Right lobe of liver (tissue), 6 donors: ENCODE results near the gene SVEP1. TPM values are rescaled to one million over a fixed set of nuclear protein-coding genes. Genes with fewer than 3 reads are reported as not detected.
A peak's percentile ranks its signal among the peaks of the same experiment; 100 is the strongest.

ENCODE experiments used
- ATAC-seq, 4 donors: fragments of 200-7000 bp; cut with Tn5 transposase; one replicate each; pipeline ENCODE4 v1.9.1; 2020; ENCODE audit warnings: mild to moderate bottlenecking in 4 of 4, moderate library complexity in 4 of 4
- DNase-seq, 3 donors: peaks; one replicate each; pipeline ENCODE4 v3.0.0-alpha.2; 2020
- H3K27ac ChIP-seq, 3 donors: fragments of 200-600 bp; one replicate each; pipeline ENCODE4 v1.8.0; 2022
- H3K27me3 ChIP-seq, 2 donors: fragments of 200-600 bp; one replicate each; pipeline ENCODE4 v1.8.0; 2022
- H3K36me3 ChIP-seq, 4 donors: fragments of 200-600 bp; sonication (generic) in 1 of 4; one replicate each; pipeline versions ENCODE4 v1.5.1 to v1.8.0; 2017 to 2022; ENCODE audit warnings: control low read depth in 1 of 4
- H3K4me1 ChIP-seq, 4 donors: fragments of 200-600 bp; sonication (generic) in 1 of 4; one replicate each; pipeline versions ENCODE4 v1.5.1 to v1.8.0; 2017 to 2022; ENCODE audit warnings: control low read depth in 1 of 4
- H3K4me3 ChIP-seq, 3 donors: fragments of 200-600 bp; one replicate each; pipeline ENCODE4 v1.8.0; 2022
- H3K9me3 ChIP-seq, 4 donors: fragments of 200-600 bp; sonication (generic) in 1 of 4; one replicate each; pipeline versions ENCODE4 v1.5.1 to v1.8.0; 2017 to 2022; ENCODE audit warnings: control low read depth in 1 of 4
- POLR2A ChIP-seq: fragments of 450-650 bp; IDR thresholded peaks from one replicate; pipeline ENCODE4 v1.6.1; 2017; ENCODE audit warnings: antibody characterized with exemption, mild to moderate bottlenecking
- WGBS: methylation state at CpG from one replicate; pipeline ENCODE4 v1.1.6; 2018; ENCODE audit warnings: low coverage, low lambda C conversion rate; ENCODE audit not compliant: insufficient coverage; ENCODE audit errors: missing lambda C conversion rate; 5-methylcytosine and 5-hydroxymethylcytosine counted together
- intact Hi-C, 2 donors: fragments of 100-400 bp; cut with DNase I; formaldehyde crosslinking; loops; one replicate each; pipeline versions ENCODE4 v1.11.2 to v1.14.1; 2022
- total RNA-seq, 6 experiments: library from RNA; depleted of rRNA in 2 of 6; stranded (reverse); fragments of >200 nt in 2 of 6; fragmentation: NEBNext Ultra II Directional in 3 of 6; extraction: Animal tissue kit (Norgen Biotek cat#: 25700) in 3 of 6; gene quantifications; one replicate each; pipeline versions ENCODE4 v1.1.0 to v1.2.4, GENCODE V29; 2016 to 2023
- TF ChIP-seq, protein P1 (sequence below), 4 donors: fragments of 200-600 bp in 3 of 4; fragments of 450-650 bp in 1 of 4; IDR thresholded peaks; one replicate each; pipeline versions ENCODE4 v1.5.1 to v1.8.0; 2016 to 2022; ENCODE audit warnings: antibody characterized with exemption in 4 of 4, mild to moderate bottlenecking in 2 of 4
- donor health status: DM: no; HTN: yes; CAD: no.
- donor health status: DM: no; HTN: no; CAD: no.
- donor health status: DM: no; HTN: no; CAD: no.
- donor health status: DM: no; HTN: yes; CAD: no.
- donor health status: DM: no; HTN: yes; CAD: no.

Gene SVEP1
- total RNA-seq, 6 experiments from 2014 or later: 1.6 to 7.8 (median 4.6) TPM

- TF ChIP-seq, protein P1, sequence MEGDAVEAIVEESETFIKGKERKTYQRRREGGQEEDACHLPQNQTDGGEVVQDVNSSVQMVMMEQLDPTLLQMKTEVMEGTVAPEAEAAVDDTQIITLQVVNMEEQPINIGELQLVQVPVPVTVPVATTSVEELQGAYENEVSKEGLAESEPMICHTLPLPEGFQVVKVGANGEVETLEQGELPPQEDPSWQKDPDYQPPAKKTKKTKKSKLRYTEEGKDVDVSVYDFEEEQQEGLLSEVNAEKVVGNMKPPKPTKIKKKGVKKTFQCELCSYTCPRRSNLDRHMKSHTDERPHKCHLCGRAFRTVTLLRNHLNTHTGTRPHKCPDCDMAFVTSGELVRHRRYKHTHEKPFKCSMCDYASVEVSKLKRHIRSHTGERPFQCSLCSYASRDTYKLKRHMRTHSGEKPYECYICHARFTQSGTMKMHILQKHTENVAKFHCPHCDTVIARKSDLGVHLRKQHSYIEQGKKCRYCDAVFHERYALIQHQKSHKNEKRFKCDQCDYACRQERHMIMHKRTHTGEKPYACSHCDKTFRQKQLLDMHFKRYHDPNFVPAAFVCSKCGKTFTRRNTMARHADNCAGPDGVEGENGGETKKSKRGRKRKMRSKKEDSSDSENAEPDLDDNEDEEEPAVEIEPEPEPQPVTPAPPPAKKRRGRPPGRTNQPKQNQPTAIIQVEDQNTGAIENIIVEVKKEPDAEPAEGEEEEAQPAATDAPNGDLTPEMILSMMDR (IDR thresholded peaks at IDR 0.05): no peak
- TF ChIP-seq POLR2A: no peak
- ATAC-seq (no peak), DNase-seq (no peak)
- no peaks in the 10 kb centered on the region for H3K36me3 ChIP-seq
- 75% methylated on average over 4 of the region's 4 CpGs for WGBS
- H3K9me3 ChIP-seq: no peaks in the 10 kb centered on the region
- no peak overlapping the region for H3K27ac ChIP-seq
- H3K4me1 ChIP-seq: no peaks in the 10 kb centered on the region
- intact Hi-C loops: no loop called here
- no peaks in the 10 kb centered on the region for H3K27me3 ChIP-seq
- H3K4me3 ChIP-seq: no peak overlapping the region
These were observed 222.7 kb downstream of the SVEP1 start for GRCh38 chr9:110356639-110357395.

DNA sequence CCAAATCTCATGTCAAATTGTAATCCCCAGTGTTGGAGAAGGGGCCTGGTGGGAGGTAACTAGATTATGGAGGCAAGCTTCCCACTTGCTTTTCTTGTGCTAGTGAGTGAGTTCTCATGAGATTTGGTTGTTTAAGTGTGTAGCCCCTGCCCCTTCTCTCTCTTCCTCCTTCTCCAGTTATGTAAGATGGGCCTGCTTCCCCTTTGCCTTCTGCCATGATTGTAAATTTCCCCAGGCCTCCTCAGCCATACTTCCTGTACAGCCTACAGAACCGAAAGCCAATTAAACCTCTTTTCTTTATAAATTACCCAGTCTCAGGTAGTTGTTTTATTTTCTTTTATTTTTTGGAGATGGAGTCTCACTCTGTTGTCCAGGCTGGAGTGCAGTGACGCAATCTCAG is 223.6 kb downstream of the SVEP1 start:
- intact Hi-C loops: no loop called here
- 76% methylated on average over 2 of the region's 2 CpGs for WGBS
- Histone ChIP-seq H3K4me1 (no peaks in the 10 kb centered on the region), H3K27me3 (no peaks in the 10 kb centered on the region), H3K36me3 (no peaks in the 10 kb centered on the region), H3K27ac (no peak overlapping the region), H3K4me3 (no peak overlapping the region), H3K9me3 (no peaks in the 10 kb centered on the region)
- ATAC-seq (no peak), DNase-seq (no peak)
- TF ChIP-seq, protein P1 (IDR thresholded peaks at IDR 0.05): no peak
- TF ChIP-seq POLR2A: no peak

GRCh38 chr9:110351009-110351467 is 228.5 kb downstream of the SVEP1 start:
- H3K36me3 ChIP-seq: no peaks in the 10 kb centered on the region
- no peaks in the 10 kb centered on the region for H3K27me3 ChIP-seq
- H3K27ac ChIP-seq: no peak overlapping the region
- intact Hi-C loops: no loop called here
- ATAC-seq: peak in 1 of 4 donors; percentile 39
- TF ChIP-seq, protein P1 (IDR thresholded peaks at IDR 0.05): no peak
- no peak for TF ChIP-seq POLR2A
- 60% methylated on average over 1 of the region's 1 CpG for WGBS
- no peaks in the 10 kb centered on the region for H3K4me1 ChIP-seq
- no peak for DNase-seq
- H3K9me3 ChIP-seq: no peaks in the 10 kb centered on the region
- no peak overlapping the region for H3K4me3 ChIP-seq

DNA sequence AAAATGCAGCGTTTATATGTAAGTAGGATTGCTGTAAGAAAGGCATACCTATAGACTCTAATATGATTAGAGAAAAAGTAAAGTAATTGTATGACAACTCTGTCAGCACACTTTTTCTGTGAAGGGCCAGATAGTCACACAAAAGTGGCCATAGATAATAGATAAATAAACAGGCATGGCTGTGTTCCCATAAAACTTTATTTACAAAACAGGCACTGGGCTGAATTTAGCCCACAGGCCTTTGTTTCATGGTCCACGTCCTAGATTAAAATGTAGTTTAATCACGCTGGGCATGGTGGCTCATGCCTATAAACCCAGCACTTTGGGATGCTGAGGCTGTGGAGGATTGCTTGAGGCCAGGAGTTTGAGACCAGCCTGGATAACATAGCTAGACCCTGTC is 233.2 kb downstream of the SVEP1 start:
- ATAC-seq (no peak), DNase-seq (no peak)
- Histone ChIP-seq H3K9me3 (no peaks in the 10 kb centered on the region), H3K27ac (no peak overlapping the region), H3K27me3 (no peaks in the 10 kb centered on the region), H3K36me3 (no peaks in the 10 kb centered on the region), H3K4me1 (no peaks in the 10 kb centered on the region), H3K4me3 (no peak overlapping the region)
- WGBS: 38% methylated on average over 2 of the region's 3 CpGs
- intact Hi-C loops: no loop called here
- TF ChIP-seq, protein P1 (IDR thresholded peaks at IDR 0.05): no peak
- no peak for TF ChIP-seq POLR2A
